CD4-positive, alpha-beta T cell treated with Interleukin-12 subunit alpha and Interleukin-12 subunit beta, for 1 hour (primary cell): ENCODE results near the gene FAM20A.

ENCODE experiments used
- DNase-seq: peaks from one replicate; pipeline ENCODE4 v3.0.0-alpha.2; 2020

FAM20A gene

GRCh38 chr17:68608515-68609130 is 7.5 kb upstream of the FAM20A start:
- DNase-seq, result no peak

- DNase-seq, result no peak
These were observed 5.5 kb upstream of the FAM20A start for GRCh38 chr17:68606451-68607307.

DNA sequence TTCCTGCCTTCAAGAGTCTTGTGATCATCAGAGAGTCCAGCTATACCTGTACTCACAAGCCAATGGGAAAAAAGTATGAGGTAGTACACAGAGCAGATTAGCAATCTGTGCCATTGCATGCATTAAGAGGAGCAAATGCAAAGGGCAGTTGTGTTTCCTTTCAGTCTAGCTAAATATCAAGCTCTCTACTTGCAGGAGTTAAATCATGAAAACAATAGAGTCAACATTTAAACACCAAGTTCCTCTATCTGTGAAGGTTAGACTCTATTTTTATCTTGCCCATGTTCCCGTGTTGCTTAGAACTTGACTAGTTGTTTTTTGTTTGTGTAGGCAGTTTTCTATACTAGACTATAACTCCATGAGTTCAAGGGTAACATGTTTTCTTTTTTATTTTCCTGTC is 4.7 kb upstream of the FAM20A start:
- no peak for DNase-seq

DNA sequence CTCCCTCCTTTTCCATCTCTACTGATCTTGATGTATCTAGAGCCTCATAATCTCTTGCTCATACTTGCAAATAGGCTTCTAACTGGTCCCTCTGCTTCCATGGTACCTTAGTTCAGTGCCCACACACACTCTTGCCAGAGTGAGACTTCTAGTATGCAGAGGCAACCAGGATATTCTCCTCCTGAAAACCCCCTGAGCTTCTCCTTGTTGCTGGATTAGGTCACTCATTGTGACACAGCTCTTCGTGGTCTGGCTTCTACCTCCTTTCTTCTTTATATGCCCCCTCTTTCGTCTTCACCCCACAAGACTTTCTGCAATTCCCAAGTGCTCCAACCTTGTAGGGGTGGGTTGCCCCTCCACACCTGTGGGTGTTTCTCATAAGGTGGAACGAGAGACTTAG is 2.5 kb upstream of the FAM20A start:
- DNase-seq, result no peak

DNA sequence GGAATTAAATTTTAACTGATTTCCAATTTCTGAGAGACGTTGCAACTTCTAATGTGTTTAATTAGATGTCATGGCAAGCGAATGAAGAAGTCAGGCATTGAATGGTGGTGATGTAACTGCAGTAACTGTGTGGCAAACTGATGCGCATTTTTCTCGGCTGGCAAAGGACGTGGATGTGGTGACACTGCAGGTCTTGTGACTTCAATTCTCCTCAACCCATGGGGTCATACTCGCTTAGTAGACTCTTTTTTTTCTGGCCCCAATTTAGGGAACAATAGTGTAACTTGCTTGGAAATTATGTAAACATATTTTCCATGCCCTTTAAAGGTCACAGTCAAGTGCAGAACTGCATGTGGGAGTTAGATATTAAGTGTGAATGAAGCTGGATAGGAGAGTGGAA is 1.9 kb upstream of the FAM20A start:
- no peak for DNase-seq

DNA sequence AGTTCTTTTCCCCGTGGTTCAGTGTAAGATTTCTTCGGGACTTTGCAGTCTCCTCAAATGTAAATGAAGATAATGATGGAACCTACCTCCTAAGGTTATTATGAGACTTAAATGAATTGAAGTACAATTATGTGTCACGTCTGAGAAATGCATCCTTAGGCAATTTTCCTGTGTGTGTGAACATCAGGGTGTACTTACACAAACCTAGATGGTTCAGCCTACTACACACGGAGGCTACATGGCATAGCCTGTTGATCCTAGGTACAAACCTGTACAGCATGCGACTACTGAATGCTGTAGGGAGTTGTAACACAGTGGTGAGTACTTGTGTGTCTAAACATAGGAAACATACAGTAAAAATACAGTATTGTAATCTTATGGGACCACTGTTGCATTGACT is 1.1 kb upstream of the FAM20A start:
- no peak for DNase-seq

DNA sequence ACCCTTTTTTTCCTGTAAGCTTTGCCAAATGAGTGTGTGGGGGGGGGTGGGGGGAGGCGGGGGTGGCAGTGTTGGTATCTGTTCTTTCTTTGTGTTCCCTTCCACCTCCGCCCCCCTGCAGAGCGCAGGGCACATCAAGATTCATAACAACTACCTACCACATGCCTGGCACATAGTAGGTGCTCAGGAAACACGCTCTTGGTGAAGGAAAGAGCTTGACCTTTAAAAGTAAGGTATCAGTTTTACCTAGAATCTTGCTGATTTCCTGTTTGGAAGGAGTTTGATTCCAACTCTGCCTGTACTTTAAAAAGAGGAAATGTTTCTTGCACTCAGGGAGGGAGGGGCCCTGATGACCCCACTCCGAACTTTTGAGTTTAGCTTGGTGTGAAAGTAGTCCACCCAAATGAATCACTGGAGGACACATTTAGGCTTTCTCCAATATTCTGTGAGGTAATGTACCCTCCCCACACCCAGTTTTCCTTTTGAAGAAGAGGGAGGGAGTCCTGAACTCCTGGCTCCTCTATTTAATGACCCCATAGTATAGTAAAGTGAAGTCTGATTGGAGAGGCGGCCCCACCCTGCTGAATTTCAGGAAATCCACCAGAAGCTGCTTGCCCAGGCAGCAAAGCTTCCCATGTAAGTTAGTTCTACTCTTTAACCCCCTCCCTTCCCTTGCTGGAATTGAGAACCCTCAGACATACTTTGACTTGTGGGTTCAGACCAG is 560 bp upstream of the FAM20A start:
- no peak for DNase-seq

DNA sequence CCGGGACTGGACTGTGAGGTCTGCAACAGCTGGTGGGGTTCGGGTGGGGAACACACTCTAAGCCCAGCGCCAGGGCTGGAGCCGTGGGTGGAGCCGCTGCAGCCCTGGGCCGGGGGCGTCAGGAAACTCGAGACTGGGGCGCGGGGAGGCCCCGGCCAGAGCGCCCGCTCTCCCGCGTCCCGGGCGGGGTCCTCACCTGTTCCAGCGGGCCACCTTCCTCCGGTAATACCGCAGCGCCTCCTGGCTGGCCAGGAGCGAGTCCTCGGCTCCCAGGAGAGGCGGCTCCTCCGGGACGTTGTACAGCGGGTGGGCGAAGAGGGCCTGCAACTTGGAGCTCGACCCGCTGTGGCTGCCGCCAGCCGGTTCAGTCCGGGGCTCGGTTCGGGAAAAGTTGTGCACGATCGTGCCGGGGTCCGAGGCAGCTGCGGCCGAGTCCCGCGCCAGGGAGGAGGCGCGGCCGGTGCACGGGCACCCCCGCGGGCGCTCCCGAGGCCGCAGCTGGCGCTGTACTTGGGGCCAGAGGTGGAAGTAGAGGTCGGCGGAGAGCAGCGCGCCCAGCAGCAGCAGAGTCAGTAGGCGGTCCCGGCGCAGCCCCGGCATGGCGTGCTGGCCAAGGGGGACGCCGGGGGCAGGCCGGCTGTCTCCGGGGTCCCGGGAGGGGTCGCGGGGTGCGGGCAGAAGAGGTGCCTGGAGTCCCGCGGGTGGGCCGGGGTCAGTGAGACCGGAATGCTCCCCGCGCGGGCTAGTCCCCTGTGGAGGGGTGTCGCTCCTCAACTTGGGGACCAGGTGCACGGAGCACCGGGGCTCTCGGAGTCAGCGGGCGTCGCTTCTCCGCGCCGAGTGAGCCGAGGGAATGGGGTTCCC is 868 bp downstream of the FAM20A start:
- DNase-seq, result no peak

GRCh38 chr17:68599552-68600066 is 1.6 kb downstream of the FAM20A start:
- DNase-seq, result no peak

- no peak for DNase-seq
These were observed 2.1 kb downstream of the FAM20A start for GRCh38 chr17:68599091-68599490.

DNA sequence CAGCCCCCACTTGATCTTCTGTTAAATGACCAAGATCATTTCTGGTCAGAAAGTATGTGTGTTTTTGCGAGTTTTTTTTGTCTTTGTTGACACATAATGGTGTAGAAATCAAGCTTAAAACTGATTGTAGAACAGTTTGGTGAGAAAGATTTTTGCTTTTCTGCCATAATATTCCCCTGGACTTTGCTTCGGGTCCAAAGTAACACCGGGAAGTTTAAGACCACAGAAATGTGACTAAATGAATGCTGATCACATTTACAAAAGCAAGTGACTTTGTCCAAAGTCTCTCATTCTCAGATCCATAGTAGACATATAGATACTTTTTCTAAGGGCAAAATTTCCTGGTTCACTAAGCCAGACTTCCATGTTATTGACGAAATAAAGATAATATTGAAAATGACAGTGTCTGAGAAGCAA is 2.6 kb downstream of the FAM20A start:
- DNase-seq, result no peak

DNA sequence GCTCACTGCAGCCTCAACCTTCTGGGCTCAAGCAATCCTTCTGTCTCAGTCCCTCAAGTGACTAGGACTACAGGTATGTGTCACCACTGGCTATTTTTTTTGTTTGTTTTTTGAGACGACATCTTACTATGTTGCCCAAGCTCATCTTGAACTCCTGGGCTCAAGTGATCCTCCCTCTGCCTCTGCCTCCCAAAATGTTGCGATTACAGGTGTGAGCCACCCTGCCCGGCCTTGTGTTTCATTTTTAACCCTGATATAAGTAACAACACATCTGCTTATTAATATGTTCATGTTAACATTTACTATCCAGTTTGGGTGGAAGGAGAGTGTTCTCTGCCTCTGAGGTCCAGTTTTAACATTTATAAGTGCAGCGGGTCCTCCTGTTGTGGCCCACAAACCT is 3.1 kb downstream of the FAM20A start:
- no peak for DNase-seq

GRCh38 chr17:68596411-68596945 is 4.7 kb downstream of the FAM20A start:
- DNase-seq, result no peak

GRCh38 chr17:68595986-68596385 is 5.2 kb downstream of the FAM20A start:
- DNase-seq, result no peak

- DNase-seq, result no peak
These were observed 5.7 kb downstream of the FAM20A start for GRCh38 chr17:68595496-68595895.

- no peak for DNase-seq
These were observed 6.6 kb downstream of the FAM20A start for GRCh38 chr17:68594552-68594951.

- no peak for DNase-seq
These were observed 8.2 kb downstream of the FAM20A start for GRCh38 chr17:68592682-68593641.

DNA sequence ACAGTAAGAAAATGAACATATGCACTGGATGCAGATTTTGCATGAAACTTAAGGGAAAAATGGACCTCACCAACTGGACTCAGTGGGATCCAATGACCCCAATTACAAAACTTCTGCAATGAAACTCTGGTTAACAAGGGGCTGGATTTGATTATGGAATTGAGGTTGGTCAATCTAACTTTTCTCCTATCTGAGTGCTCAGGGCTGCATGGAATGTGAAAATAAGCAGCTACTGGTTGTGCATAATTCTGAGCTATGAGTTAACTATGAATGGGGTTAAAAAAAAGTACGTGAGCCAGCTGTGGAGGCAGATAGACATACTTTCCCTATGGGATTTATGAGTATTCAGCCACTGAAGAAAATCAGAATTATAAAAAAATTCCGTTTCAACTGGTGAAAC is 9.2 kb downstream of the FAM20A start:
- DNase-seq, result no peak

DNA sequence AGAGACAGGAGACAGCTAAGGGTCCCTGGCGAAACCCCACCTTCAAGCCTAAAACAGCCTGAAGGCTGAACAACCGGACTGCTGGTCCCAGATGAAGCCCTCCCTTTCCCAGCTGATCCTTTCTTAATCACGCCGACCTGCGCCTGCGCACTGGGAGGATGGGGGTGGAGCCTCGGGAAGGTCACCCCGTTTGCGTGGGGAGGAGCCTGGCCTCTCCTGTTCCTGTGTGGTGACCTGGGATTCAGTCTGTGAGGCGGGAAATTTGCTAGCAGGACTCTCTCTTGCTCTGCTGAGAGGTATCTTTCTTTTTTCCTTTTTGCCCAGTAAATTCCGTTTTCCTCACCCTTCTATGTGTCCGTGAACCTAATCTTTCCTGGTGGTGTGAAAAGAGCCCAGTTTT is 9.6 kb downstream of the FAM20A start:
- DNase-seq, result no peak

- no peak for DNase-seq
These were observed 12.1 kb downstream of the FAM20A start for GRCh38 chr17:68589086-68589485.

DNA sequence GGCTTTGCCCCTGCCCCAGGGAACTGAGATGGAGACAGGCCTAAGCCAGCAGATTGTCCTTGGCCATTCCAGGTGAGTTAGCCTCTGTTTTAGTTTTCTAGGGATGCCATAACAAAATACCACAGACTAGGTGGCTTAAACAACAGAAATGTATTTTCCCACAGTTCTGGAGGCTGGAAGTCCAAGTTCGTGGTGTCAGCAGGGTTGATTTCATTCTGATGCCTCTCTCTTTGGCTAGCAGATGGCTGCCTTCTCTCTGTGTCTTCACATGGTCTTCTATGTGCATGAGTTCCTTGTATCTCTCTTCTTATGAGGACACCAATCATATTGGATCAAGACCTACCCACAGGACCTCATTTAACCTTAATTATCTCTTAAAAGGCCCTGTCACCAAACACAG is 12.8 kb downstream of the FAM20A start:
- no peak for DNase-seq
